ENCODE data around the gene EIF3D.

The EIF3D gene, protein sequence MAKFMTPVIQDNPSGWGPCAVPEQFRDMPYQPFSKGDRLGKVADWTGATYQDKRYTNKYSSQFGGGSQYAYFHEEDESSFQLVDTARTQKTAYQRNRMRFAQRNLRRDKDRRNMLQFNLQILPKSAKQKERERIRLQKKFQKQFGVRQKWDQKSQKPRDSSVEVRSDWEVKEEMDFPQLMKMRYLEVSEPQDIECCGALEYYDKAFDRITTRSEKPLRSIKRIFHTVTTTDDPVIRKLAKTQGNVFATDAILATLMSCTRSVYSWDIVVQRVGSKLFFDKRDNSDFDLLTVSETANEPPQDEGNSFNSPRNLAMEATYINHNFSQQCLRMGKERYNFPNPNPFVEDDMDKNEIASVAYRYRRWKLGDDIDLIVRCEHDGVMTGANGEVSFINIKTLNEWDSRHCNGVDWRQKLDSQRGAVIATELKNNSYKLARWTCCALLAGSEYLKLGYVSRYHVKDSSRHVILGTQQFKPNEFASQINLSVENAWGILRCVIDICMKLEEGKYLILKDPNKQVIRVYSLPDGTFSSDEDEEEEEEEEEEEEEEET

DNA sequence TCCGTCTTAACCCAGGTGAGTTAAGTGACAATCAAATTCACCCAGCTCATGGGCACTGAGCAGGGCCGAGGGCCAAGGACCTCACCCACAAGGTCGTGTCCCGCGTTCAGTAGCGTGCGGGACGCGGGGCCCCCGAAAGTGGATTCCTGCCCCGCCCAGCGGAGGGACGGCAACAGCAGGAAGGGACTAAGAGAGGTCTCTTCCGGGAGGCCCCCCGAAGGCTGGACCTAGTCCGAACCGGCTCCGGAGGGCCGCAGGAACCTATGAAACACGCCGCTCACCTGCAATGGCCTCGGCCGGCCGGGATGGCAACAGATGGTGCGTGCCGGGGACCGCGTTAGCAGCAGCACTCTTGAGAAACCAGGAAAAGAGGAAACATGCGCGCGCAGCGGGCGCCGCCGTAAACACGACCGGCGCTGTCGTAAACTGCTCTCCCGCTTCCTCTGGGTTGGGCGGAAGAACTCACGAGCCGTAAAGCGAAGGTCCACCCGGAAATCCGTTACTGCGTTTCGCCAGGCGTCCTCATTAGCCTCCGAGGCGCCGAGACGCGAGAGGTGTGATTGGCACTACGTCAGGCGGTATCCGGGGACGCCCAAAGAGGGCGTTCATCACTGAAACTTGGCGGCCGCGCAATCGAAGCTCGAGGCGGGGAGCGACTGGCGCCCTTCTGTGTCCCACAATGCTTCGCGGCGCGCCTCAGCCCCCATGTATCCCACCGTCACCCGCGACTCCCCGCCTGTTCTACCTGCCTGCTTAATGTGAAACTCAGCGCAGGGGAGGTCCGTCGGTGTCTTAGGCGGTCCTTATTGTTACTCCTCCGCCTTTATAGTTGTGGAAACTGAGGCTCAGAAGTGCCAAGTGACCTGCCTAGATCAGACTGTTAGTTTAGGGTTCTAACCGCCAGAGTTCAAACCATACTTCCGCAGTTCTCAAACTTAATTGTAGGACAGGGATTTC is at the start of gene EIF3D:
TSS of gene EIF3D (minus strand) at position 372 of the 957 bp plus-strand sequence. CDS start 3,045 bp downstream, outside the sequence.
- in situ Hi-C loops (cut with HindIII; ENCODE audit: low sequenced_read_pairs), result no loop called here
- DNase-seq (ENCODE audit: low read depth), result peak; percentile 99
- peak within 1 kb of the TSS; percentile 98 for H3K4me3 ChIP-seq (ENCODE audit: low read depth, low read length)
- TF ChIP-seq, protein P1, sequence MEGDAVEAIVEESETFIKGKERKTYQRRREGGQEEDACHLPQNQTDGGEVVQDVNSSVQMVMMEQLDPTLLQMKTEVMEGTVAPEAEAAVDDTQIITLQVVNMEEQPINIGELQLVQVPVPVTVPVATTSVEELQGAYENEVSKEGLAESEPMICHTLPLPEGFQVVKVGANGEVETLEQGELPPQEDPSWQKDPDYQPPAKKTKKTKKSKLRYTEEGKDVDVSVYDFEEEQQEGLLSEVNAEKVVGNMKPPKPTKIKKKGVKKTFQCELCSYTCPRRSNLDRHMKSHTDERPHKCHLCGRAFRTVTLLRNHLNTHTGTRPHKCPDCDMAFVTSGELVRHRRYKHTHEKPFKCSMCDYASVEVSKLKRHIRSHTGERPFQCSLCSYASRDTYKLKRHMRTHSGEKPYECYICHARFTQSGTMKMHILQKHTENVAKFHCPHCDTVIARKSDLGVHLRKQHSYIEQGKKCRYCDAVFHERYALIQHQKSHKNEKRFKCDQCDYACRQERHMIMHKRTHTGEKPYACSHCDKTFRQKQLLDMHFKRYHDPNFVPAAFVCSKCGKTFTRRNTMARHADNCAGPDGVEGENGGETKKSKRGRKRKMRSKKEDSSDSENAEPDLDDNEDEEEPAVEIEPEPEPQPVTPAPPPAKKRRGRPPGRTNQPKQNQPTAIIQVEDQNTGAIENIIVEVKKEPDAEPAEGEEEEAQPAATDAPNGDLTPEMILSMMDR (IDR thresholded peaks at IDR 0.05; ENCODE audit: low read depth, low read length, missing control alignments), result no peak

DNA sequence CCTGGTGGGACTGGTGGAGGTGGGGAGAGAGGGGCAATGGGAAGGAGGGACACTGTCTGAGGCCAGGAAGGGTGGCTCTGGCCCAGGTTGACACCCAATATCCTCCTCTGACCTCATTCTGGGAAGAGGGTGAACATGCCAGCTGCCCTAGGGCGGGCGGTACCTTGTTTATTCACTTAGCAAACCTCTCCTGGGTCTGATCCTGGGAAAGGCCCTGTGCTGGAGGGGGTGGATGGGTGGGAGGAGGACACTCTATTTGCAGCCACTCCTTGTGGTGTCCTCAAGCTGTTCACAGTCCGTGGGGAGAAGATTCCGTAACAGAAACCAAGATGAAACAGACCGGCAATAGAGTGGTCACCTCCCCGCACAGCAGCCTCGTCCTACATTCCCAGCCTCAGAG is 49.7 kb upstream of the EIF3D start:
- in situ Hi-C loops (cut with HindIII; ENCODE audit: low sequenced_read_pairs), result no loop called here
- TF ChIP-seq, protein P1 (IDR thresholded peaks at IDR 0.05; ENCODE audit: low read depth, low read length, missing control alignments), result no peak
- DNase-seq (ENCODE audit: low read depth), result no peak
- H3K4me3 ChIP-seq (ENCODE audit: low read depth, low read length), result no peak overlapping the region

DNA sequence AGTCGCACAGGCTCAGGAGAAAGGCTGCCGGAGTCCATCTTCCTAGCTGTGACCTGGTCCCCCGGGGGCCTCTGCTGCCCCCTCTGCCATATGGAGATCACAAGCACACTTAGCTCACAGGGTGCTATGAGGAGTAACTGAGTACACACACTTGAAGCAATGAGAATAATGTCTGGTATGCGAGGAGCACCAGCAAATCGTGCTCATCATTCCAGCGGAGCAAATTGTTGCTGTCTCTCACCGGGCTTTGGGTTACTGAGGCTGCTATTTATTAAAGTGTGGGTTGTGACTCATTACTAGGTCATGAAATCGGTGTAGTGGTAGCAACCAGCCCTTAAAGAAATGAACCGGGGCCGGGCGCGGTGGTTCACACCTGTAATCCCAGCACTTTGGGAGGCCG is 48.1 kb upstream of the EIF3D start:
- in situ Hi-C loops (cut with HindIII; ENCODE audit: low sequenced_read_pairs), result no loop called here
- DNase-seq (ENCODE audit: low read depth), result peak; percentile 53
- H3K4me3 ChIP-seq (ENCODE audit: low read depth, low read length), result no peak overlapping the region
- TF ChIP-seq, protein P1 (IDR thresholded peaks at IDR 0.05; ENCODE audit: low read depth, low read length, missing control alignments), result no peak

DNA sequence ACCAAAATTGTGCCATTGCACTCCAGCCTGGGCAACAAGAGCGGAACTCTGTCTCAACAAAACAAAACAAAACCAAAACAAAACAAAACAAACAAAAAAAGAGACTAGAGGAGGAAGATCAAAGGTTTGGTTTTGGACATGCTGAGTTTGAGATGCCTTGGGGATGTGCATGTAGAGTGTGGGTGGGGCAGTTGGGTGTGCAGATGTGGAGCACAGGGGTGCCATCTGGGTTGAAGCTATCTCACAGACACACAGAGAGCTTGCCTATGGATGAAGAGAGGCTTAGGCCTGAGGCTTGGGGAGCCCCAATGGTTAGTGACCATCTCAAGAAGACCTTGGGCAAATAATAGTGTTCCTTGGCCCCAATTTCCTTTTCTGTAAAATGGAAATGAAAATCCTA is 45.8 kb upstream of the EIF3D start:
- no peak overlapping the region for H3K4me3 ChIP-seq (ENCODE audit: low read depth, low read length)
- TF ChIP-seq, protein P1 (IDR thresholded peaks at IDR 0.05; ENCODE audit: low read depth, low read length, missing control alignments), result no peak
- in situ Hi-C loops (cut with HindIII; ENCODE audit: low sequenced_read_pairs), result no loop called here
- DNase-seq (ENCODE audit: low read depth), result no peak

DNA sequence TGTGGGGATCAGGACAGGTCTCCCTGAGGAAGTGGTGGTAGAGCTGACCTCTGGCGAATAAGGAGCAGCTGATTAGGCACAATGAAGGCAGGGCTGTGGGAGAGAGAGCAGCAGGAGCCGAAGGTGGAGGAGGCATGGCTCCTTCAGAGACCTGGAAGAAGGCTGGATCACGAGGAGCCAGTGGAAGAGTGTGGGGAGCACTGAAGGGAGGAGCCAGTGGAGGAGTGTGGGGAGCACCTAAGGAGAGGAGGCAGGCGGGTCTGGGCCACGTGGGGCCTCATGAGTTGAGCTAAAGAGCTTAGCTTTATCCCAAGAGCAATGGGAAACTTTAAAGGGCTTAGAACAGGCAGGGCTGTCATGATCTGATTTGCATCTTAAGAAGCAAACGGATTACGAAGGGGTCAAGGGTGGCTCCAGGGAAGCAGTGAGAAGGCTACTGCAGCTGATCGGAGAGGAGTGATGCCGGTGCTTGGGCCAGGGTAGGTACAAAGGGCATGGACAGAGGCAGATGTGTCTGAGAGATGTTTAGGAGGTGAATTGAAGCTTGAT is 44.9 kb upstream of the EIF3D start:
- TF ChIP-seq, protein P1 (IDR thresholded peaks at IDR 0.05; ENCODE audit: low read depth, low read length, missing control alignments), result no peak
- DNase-seq (ENCODE audit: low read depth), result no peak
- H3K4me3 ChIP-seq (ENCODE audit: low read depth, low read length), result no peak overlapping the region
- in situ Hi-C loops (cut with HindIII; ENCODE audit: low sequenced_read_pairs), result no loop called here

DNA sequence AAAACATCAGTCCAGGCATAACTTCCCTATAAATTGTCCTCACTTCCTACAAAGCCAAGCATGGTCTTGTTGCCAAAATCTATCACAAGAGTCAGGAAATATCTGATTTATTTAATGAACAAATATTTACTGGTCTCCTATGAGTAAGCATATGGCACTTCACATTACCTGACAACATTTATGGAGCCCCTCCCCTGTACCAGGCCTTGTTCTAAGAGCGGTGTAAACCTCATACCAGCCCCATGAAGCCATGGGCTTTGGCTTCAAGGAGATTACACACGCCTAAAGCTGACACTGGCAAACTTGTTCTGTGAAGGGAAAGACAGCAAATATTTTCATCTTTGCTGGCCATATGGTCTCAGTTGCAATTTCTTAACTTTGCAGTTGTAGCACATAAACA is 43.0 kb upstream of the EIF3D start:
- DNase-seq (ENCODE audit: low read depth), result no peak
- in situ Hi-C loops (cut with HindIII; ENCODE audit: low sequenced_read_pairs), result no loop called here
- TF ChIP-seq, protein P1 (IDR thresholded peaks at IDR 0.05; ENCODE audit: low read depth, low read length, missing control alignments), result no peak
- no peak overlapping the region for H3K4me3 ChIP-seq (ENCODE audit: low read depth, low read length)
